ENCODE data around the gene CBLC.

DNA sequence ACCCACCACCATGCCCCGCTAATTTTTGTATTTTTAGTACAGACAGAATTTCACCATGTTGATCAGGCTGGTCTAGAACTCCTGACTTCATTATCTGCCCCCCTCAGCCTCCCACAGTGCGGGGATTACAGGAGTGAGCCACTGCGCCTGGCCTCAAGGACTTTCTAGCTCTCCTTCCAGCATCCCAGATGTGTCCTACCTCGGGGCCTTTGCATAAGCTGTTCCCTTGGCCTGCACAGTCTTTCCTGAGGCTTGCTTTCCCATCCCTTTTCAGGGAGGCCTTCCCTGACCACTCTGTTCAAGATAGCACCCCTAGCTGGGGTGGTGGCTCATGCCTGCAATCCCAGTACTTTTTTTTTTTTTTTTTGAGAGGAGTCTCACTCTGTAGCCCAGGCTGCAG lies 16.9 kb downstream of the CBLC start:
- TF ChIP-seq CTCF (IDR thresholded peaks at IDR 0.05), result no peak
- TF ChIP-seq FOXM1 (IDR thresholded peaks at IDR 0.05; ENCODE audit: low read depth), result no peak
- TF ChIP-seq, protein P1, sequence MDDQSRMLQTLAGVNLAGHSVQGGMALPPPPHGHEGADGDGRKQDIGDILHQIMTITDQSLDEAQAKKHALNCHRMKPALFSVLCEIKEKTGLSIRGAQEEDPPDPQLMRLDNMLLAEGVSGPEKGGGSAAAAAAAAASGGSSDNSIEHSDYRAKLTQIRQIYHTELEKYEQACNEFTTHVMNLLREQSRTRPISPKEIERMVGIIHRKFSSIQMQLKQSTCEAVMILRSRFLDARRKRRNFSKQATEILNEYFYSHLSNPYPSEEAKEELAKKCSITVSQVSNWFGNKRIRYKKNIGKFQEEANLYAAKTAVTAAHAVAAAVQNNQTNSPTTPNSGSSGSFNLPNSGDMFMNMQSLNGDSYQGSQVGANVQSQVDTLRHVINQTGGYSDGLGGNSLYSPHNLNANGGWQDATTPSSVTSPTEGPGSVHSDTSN (IDR thresholded peaks at IDR 0.05), result no peak
- no peak for TF ChIP-seq SIN3A (IDR thresholded peaks at IDR 0.05; ENCODE audit: borderline replicate concordance, low read depth, low read length)
- TF ChIP-seq RCOR1 (IDR thresholded peaks at IDR 0.05; ENCODE audit: low read length), result no peak
- TF ChIP-seq MXI1 (IDR thresholded peaks at IDR 0.05; ENCODE audit: low read depth, low read length), result no peak

All from SK-N-SH (cell line).